OCI-LY3 (cell line): ENCODE results near the gene ADM.
A peak's percentile ranks its signal among the peaks of the same experiment; 100 is the strongest.

Source experiments
- H2AFZ ChIP-seq: fragments of 200-600, 300-600 bp; shearing (Covaris generic); 2 replicates; pipeline ENCODE4 v1.6.0; 2014; ENCODE audit warnings: antibody characterized with exemption, low read depth, low read length
- H3K27ac ChIP-seq: fragments of 200-600, 300-600 bp; sonication (generic); 2 replicates; pipeline ENCODE4 v1.5.1; 2014; ENCODE audit warnings: mild to moderate bottlenecking, low read length, moderate library complexity, mixed read lengths
- H3K27me3 ChIP-seq: fragments of 200-600, 300-600 bp; sonication (generic); 2 replicates; pipeline ENCODE4 v1.6.1; 2014; ENCODE audit warnings: low read depth, low read length, mixed read lengths
- H3K36me3 ChIP-seq: fragments of 200-600, 300-600 bp; sonication (generic); replicated peaks from 2 replicates; pipeline ENCODE3; 2014; ENCODE audit warnings: low read depth, low read length, mixed read lengths
- H3K4me1 ChIP-seq: fragments of 300-600, 200-600 bp; sonication (generic); 2 replicates; pipeline ENCODE4 v1.6.1; 2014; ENCODE audit warnings: low read length, mixed read lengths
- H3K4me2 ChIP-seq: fragments of 200-600, 300-600 bp; sonication (generic); 2 replicates; pipeline ENCODE4 v1.6.1; 2014; ENCODE audit warnings: low read length, mixed read lengths
- H3K4me3 ChIP-seq: fragments of 300-600, 200-600 bp; sonication (generic); 2 replicates; pipeline ENCODE4 v1.5.1; 2014; ENCODE audit warnings: antibody characterized with exemption, mild to moderate bottlenecking, low read length, moderate library complexity
- H3K79me2 ChIP-seq: fragments of 300-600, 200-600 bp; shearing (Covaris generic); 2 replicates; pipeline ENCODE4 v1.6.1; 2014; ENCODE audit warnings: mild to moderate bottlenecking, low read length, mixed read lengths
- H3K9ac ChIP-seq: fragments of 300-600, 200-600 bp; shearing (Covaris generic); 2 replicates; pipeline ENCODE4 v1.6.0; 2014; ENCODE audit warnings: mild to moderate bottlenecking, low read length, moderate library complexity
- H3K9me3 ChIP-seq: fragments of 200-600, 300-600 bp; shearing (Covaris generic); 2 replicates; pipeline ENCODE4 v1.6.1; 2014; ENCODE audit warnings: low read length, mixed read lengths; ENCODE audit not compliant: insufficient read depth
- H4K20me1 ChIP-seq: fragments of 200-600, 300-600 bp; sonication (generic); 2 replicates; pipeline ENCODE4 v1.6.1; 2016; ENCODE audit warnings: low read length, mixed read lengths; ENCODE audit not compliant: insufficient read depth
- CTCF ChIP-seq: fragments of 200-600, 300-600 bp; sonication (generic); IDR thresholded peaks from 2 replicates; pipeline ENCODE4 v1.5.1; 2014; ENCODE audit warnings: antibody characterized with exemption, low read length, low read depth
- EZH2phosphoT487 ChIP-seq: fragments of 200-600 bp; shearing (Covaris generic); IDR thresholded peaks from 2 replicates; pipeline ENCODE4 v1.6.1; 2018; ENCODE audit warnings: antibody characterized with exemption, mixed run types, low read depth

The ADM gene

GRCh38 chr11:10310301-10310841 lies 5.5 kb downstream of the ADM start:
- Histone ChIP-seq H4K20me1 (no peaks in the 10 kb centered on the region), H3K9me3 (0 out of 2 replicates have a peak, but pooled peaks cover 4% of the 10 kb centered on the region), H3K36me3 (peaks cover 12% of the 10 kb centered on the region), H3K27ac (peak overlapping the region; percentile 44; the same call in 1 of the 2 replicates), H3K79me2 (no peaks in the 10 kb centered on the region), H2AFZ (no peak overlapping the region), H3K4me2 (peak overlapping the region; percentile 93), H3K27me3 (peaks cover 45% of the 10 kb centered on the region), H3K9ac (no peak overlapping the region; the same call in 1 of the 2 replicates), H3K4me3 (no peak overlapping the region; the same call in 1 of the 2 replicates), H3K4me1 (peaks cover 52% of the 10 kb centered on the region)
- TF ChIP-seq EZH2phosphoT487 (no peak), CTCF (no peak)

GRCh38 chr11:10311802-10312201 lies 6.9 kb downstream of the ADM start:
- no peak overlapping the region for H3K4me2 ChIP-seq
- H3K4me1 ChIP-seq, result peaks cover 60% of the 10 kb centered on the region
- H3K79me2 ChIP-seq, result no peaks in the 10 kb centered on the region
- H3K27ac ChIP-seq, result no peak overlapping the region
- H4K20me1 ChIP-seq, result no peaks in the 10 kb centered on the region
- H2AFZ ChIP-seq, result no peak overlapping the region
- H3K27me3 ChIP-seq, result peaks cover 33% of the 10 kb centered on the region
- H3K9me3 ChIP-seq, result 0 out of 2 replicates have a peak, but pooled peaks cover 4% of the 10 kb centered on the region
- no peak for TF ChIP-seq EZH2phosphoT487
- H3K36me3 ChIP-seq, result peaks cover 12% of the 10 kb centered on the region
- no peak overlapping the region for H3K4me3 ChIP-seq
- no peak overlapping the region for H3K9ac ChIP-seq

GRCh38 chr11:10314199-10315072 lies 9.6 kb downstream of the ADM start:
- Histone ChIP-seq H3K4me3 (peak overlapping the region; percentile 62), H2AFZ (0 out of 2 replicates have a peak overlapping the region, but pooled peaks have one; percentile 19), H3K4me2 (peak overlapping the region; percentile 63), H3K27ac (peak overlapping the region; percentile 66), H3K79me2 (no peaks in the 10 kb centered on the region), H3K9ac (peak overlapping the region; percentile 25), H4K20me1 (no peaks in the 10 kb centered on the region), H3K4me1 (peaks cover 66% of the 10 kb centered on the region), H3K36me3 (peaks cover 12% of the 10 kb centered on the region), H3K9me3 (peaks cover 4% of the 10 kb centered on the region; the same call in 1 of the 2 replicates), H3K27me3 (peaks cover 18% of the 10 kb centered on the region)
- TF ChIP-seq EZH2phosphoT487 (no peak), CTCF (no peak)

- peaks cover 11% of the 10 kb centered on the region for H3K27me3 ChIP-seq
- H3K27ac ChIP-seq, result no peak overlapping the region
- peaks cover 60% of the 10 kb centered on the region for H3K4me1 ChIP-seq
- H3K79me2 ChIP-seq, result no peaks in the 10 kb centered on the region
- no peak overlapping the region for H2AFZ ChIP-seq
- H3K9ac ChIP-seq, result no peak overlapping the region
- H3K36me3 ChIP-seq, result peaks cover 12% of the 10 kb centered on the region
- H3K4me2 ChIP-seq, result peak overlapping the region; percentile 63
- no peaks in the 10 kb centered on the region for H4K20me1 ChIP-seq
- TF ChIP-seq CTCF, result no peak
- TF ChIP-seq EZH2phosphoT487, result no peak
- 0 out of 2 replicates have a peak overlapping the region, but pooled peaks have one; percentile 62 for H3K4me3 ChIP-seq
- H3K9me3 ChIP-seq, result peaks cover 4% of the 10 kb centered on the region; the same call in 1 of the 2 replicates
Measured at GRCh38 chr11:10315083-10315482, 10.2 kb downstream of the ADM start.
